Dedifferentiated amniotic fluid mesenchymal stem cell (primary cell): ENCODE measurements around the gene CRB1.

Experiments used
- DNase-seq: peaks from one replicate; pipeline ENCODE4 v3.0.0-alpha.2; 2016; ENCODE audit errors: extremely low spot score

Gene CRB1

GRCh38 chr1:197268012-197268411 lies at the start of gene CRB1:
Gene CRB1 (plus strand): TSS chr1:197268252. CDS start chr1:197268413, 161 bp downstream.
- DNase-seq: no peak

GRCh38 chr1:197218857-197219256 lies 49.2 kb upstream of the CRB1 start:
- DNase-seq: no peak

- no peak for DNase-seq
These were observed 45.9 kb upstream of the CRB1 start for GRCh38 chr1:197222025-197222685.

- no peak for DNase-seq
These were observed 45.3 kb upstream of the CRB1 start for GRCh38 chr1:197222780-197223179.

- no peak for DNase-seq
These were observed 43.9 kb upstream of the CRB1 start for GRCh38 chr1:197224160-197224559.

GRCh38 chr1:197225611-197226010 lies 42.4 kb upstream of the CRB1 start:
- no peak for DNase-seq

- DNase-seq: no peak
These were observed 33.5 kb upstream of the CRB1 start for GRCh38 chr1:197234581-197234980.

GRCh38 chr1:197235355-197235754 lies 32.7 kb upstream of the CRB1 start:
- no peak for DNase-seq

- no peak for DNase-seq
These were observed 20.6 kb upstream of the CRB1 start for GRCh38 chr1:197247465-197247864.

GRCh38 chr1:197249324-197249723 lies 18.7 kb upstream of the CRB1 start:
- DNase-seq: no peak

GRCh38 chr1:197250616-197251015 lies 17.4 kb upstream of the CRB1 start:
- DNase-seq: no peak

GRCh38 chr1:197252973-197253372 lies 15.1 kb upstream of the CRB1 start:
- no peak for DNase-seq

- DNase-seq: no peak
These were observed 13.2 kb upstream of the CRB1 start for GRCh38 chr1:197254866-197255265.

GRCh38 chr1:197264936-197265567 lies 3.0 kb upstream of the CRB1 start:
- DNase-seq: no peak

- DNase-seq: no peak
These were observed 1.0 kb downstream of the CRB1 start for GRCh38 chr1:197269053-197269452.

- DNase-seq: no peak
These were observed 4.7 kb downstream of the CRB1 start for GRCh38 chr1:197272791-197273190.

- DNase-seq: no peak
These were observed 9.1 kb downstream of the CRB1 start for GRCh38 chr1:197277166-197277565.

- no peak for DNase-seq
These were observed 16.3 kb downstream of the CRB1 start for GRCh38 chr1:197284325-197284724.

- no peak for DNase-seq
These were observed 16.9 kb downstream of the CRB1 start for GRCh38 chr1:197284966-197285365.

- DNase-seq: no peak
These were observed 17.6 kb downstream of the CRB1 start for GRCh38 chr1:197285526-197286205.

GRCh38 chr1:197286634-197287033 lies 18.6 kb downstream of the CRB1 start:
- DNase-seq: no peak

- no peak for DNase-seq
These were observed 19.8 kb downstream of the CRB1 start for GRCh38 chr1:197287863-197288262.

GRCh38 chr1:197302775-197303174 lies 34.7 kb downstream of the CRB1 start:
- no peak for DNase-seq
